SKM-1 treated with dmso at 0.1 percent for 144 hours (cell line): ENCODE measurements around the gene ASIC1.
A peak's percentile ranks its signal among the peaks of the same experiment; 100 is the strongest.

Experiments
- DNase-seq: peaks from one replicate; lab custom pipeline; 2025; ENCODE audit not compliant: unreplicated experiment; lab: John Stamatoyannopoulos, UW

The ASIC1 gene

DNA sequence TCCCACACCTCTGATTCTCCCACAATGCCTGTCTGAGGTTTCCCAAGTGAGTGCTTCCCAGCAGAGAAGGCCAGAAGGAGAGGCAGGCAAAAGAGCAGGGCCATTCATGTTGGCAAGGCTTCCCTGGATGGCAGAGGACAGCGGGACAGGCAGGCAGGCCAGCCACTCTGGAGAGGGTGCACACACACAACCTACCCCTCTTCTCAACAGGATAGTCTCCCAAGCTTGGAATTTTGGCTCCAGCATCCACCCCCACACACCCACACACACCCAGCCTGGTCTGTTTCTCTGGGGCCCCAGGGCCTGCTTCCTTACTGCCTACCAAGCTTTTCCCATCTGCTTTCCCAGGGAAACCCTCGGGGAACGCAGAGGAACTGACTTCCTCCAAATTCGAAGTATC lies 16.7 kb upstream of the ASIC1 start:
- no peak for DNase-seq

DNA sequence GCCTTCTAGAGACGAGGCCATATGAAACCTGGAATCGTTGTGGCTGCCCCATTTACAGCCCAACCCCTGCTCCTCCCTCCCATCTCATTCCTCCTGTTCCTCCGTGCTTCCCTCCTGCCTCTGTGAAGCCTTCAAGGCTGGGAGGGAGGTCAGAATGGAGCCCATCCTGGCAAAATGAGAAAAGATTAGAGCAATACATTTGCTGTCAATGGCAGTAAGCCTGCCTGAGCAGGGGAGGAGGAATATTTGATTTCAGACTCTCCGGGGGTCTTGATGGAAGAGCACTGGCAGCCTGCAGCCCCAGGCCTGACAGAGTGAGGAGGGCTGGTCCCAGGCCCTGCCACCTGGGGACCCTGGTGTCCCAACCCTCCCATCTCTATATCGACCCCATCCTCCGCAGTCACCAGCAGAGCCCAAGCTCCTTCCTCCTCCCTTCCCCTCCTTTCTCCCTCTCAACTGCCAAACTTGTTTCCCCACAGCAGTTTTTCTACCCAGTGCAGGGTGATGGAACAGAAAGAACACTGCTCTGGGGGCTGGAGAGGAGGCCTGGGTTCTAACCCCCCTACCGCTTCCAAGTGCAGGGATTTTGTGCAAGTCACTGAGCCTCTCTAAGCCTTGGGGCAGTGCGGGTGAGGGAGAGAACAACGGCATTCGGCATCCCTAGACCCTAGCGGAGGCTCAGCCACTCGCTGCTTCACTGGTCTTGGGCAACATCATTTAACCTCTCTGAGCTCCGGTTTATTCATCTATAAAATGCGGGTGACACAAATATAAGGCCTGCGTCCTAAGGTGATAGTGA lies 16.1 kb upstream of the ASIC1 start:
- no peak for DNase-seq

DNA sequence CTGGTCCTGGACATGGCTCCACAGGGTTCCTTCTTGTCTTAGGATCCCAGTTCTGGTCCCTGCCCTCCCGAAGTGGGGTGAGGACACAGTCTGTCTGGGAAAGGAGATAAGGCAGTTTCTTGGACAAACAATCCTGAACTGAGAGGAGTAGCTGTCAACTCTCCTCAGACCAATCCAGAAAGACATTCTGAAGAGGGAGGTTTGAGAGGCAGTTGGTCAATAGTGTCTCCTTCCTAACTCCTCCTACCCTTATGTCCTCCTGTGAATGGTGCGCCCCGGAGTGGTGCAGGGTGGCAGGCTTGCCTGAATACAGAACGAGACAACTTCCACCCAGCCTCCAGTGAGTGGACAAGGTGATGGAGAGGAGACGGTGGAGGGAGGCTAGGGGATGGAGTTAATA lies 15.4 kb upstream of the ASIC1 start:
- no peak for DNase-seq

DNA sequence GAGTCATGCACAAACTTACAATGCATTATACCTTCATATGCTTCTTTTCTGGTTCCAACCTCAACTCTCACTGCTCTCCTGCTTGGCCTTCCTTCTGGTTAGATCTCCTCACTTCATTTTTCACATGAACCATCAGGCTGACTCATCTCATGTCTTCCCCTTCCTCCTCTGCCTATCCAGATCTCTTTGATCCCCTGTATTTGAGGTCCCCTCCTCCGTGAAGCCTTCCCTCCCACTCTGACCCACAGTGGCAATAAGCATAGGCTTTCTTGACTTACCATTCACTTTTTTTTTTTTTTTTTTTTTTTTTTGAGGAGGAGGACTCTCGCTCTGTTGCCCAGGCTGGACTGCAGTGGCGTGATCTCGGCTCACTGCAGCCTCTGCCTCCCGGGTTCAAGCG lies 14.7 kb upstream of the ASIC1 start:
- DNase-seq = no peak

GRCh38 chr12:50043308-50043707 lies 14.1 kb upstream of the ASIC1 start:
- DNase-seq = no peak

- DNase-seq = no peak
Observed at GRCh38 chr12:50043854-50044253, 13.5 kb upstream of the ASIC1 start.

DNA sequence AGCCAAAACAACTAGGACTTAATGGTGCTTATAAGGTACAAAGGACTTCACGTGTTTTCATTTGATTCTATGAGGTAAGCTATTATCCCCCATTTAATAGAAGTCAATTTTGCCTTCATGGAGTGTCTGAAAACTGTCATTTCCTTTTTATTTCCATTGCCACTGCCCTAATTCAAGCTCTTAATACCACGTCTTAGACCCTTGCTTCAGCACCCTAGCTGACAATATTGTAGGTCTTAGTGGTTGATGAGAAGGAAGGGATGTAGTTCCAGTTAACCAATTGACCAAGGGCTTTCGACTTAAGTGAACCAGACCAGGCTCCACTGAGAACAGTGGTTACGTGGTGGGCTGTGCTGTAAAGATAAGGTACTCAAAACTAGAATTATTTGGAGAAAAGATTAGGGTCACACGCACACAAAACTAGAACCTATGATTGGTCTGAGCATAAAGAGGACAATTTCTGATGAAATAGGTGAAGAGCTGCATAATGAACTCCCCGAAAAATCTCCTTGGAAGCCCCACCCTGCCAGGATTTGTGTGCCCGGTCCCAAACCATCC lies 9.6 kb upstream of the ASIC1 start:
- DNase-seq = no peak

DNA sequence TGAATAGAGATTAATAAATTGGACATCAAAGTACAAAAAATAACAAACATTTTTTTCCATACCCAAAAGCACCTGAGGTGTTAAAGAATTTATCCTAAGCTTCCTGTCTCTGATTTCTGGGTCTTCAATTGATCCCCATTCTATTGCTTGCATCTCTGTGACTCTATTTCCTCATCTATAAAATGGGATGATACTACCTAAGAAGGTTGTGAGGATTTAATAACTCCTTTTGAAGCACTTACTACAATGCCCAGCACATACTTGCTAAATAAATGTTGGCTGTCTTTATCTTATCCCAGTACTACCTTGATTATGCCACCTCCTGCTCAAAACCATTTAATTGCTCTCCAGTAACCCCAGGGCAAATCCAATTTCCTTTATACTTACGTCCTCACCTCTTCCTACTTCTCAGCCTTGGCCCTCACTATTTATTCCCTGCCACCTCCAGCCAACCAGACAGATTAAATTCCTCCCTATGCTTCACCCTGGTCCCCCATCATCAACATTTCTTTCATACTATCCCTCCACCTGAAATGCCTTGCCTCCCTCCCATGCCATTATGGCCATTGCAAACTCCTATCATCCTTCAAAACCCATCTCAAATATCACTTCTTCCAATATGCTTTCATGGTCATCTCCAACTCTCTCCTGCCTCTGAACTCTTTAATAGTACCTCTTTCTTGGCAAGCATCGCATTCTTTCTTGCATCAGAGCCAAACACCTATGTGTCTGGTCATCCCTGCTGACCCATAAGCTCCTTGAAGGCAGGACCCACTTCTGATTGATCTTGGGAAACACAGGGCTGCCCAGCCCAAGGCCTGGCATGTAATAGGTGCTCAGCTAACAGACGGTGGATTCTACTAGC lies 7.9 kb upstream of the ASIC1 start:
- DNase-seq = no peak

DNA sequence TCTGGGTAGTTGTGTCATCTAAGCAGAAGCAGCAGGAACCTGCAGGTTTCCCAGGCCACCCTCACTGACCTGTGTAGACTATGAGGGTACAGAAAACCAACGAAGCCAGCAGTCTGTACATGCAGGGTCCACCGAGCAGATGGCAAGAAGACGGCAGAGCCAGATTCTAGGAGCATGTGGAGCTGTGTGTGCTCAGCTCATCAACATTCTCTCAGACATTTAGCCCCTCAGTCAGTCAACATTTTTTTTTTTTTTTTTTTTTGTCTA lies 7.3 kb upstream of the ASIC1 start:
- DNase-seq = no peak

DNA sequence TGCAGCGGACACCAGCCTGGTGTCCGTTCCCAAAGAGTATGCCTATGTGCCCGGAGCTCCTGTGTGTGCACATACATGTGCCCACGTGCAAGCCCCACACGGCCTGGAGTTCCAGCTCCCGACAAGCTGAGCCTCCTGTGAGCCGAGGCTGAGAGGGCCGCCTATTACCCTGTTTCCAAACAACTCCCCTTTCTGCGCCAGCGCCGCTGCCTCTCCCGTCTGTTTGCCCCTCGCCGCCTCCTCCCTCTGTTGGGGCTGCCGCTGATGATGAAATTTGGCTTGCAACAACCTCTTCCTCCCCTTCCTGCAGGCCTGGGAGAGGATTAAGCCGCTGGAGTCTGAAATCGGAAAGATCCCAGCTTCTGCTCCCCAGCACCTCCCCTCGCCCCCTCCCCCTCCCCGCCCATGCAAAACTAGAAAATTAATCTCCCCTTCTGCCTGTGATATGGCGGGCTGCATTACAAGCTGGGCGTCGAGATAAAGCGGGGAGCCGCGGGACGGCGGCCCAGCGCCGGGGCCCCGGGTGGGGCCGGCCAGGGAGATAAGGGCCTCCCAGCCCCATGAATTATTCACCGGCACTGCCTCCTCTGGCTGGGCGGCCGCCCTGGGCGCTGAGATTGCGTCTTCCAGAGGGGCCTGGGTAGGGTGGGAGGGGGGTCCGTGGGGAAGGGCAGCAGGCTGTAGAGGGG lies 6.8 kb upstream of the ASIC1 start:
- peak; percentile 21 for DNase-seq

DNA sequence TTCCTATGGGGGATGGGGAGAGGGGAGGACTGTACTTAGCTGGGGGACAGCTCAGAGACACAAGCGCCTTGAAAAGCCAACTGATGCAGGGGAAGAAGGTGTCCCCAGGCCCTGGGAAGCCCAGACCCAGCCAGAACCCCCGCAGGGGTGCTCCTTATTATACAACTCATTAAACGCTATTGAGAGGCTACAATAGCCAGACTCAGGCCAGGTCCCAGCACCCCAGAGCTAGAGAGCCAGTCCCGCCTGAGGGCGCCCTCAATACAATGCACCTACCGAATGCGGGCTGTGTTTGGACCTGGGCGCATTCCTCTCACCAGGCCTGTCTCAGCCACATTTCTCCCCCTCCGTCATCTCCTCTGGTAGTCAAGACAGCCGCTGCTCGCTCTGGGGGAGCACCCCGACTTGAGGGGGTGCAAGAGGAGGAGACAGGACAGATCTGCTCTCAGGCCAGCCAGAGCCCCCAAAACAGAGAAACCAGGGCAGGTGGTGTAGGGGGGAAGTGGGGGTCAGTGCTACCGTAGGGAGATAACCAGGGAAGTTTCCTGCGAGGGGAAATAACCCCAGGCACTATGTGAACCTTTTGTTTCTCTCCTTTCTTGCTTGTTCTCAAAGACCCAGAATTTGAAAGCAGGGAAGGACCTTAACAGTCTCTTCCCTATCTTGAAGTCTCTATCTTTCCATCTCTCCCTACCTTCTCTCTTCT lies 6.1 kb upstream of the ASIC1 start:
- no peak for DNase-seq

DNA sequence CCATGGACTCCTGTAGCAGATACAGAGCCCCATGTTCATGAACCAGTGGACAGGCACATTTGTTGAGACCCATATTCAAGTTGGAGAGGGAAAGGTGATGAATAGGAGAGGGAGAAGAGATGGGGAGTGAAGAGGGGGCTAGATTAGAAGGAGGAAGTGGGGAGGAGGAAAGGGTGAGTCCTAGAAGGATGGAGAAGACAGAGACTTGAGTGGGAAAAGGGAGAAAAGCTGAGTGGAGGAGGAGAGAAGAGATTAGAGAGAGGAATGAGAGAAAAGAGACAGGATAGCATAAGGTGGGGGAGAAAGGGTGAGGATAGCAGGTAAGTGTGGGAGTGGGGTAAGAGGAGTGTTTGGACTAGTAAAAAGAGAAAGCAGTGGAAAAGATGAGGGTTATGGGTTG lies 4.9 kb upstream of the ASIC1 start:
- DNase-seq = no peak

- no peak for DNase-seq
Observed at GRCh38 chr12:50052964-50053363, 4.4 kb upstream of the ASIC1 start.

DNA sequence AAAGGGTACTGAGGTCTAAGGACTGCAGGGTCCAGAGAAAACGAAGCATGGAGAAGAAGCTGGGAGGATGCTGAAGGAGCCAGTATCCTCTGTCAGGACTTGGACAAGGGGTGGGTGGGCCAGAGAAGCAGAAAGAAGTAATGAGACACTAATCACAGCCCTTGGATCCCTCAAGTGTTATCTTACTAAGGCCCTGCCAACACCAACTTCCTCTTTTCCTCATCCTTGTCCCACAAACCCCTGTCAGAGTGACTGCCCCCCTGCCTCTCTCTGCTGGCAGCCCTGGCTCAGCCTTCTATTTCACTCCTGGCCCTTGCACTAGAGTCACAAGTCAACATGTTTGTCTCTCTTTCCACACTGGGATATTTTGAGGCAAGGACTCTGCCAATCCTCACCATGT lies 3.8 kb upstream of the ASIC1 start:
- no peak for DNase-seq

DNA sequence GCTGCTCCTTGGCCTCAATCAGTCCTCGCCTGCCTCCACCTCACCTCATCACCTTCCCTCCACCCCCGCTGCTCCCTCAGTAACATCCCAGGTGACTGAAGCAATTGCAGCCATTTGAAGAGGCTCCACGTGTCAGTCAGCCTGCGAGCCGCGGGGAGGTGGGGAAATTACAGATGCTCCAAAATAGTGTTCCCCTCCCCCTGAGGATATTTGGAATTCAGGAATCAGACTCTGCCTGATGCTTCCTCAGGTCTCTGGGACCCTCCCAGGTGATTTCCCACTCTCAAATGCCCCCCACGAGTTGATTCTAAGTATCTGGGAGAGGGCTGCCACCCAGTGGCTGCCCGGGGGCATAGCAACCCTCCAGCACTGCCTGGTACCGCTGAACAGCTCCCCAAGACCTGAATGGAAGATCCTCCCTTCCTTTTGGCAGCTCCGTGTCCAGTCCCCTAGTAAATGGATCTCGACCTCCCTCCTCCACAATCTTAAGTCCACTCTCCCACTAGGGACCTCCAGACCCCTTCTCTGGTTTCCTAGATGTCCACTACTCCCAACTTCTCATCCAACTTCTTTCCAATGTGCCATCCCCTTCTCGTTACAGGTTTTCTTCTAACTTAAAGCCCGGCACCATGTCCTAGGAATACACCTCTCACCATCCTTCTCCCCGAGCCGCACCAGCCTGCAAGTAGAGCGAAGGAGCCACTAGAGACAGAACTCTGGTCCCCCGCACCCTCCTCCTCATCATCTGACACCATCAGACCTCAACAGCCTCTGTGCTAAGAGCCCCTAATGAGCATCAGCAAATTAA lies 1.4 kb upstream of the ASIC1 start:
- DNase-seq = no peak

DNA sequence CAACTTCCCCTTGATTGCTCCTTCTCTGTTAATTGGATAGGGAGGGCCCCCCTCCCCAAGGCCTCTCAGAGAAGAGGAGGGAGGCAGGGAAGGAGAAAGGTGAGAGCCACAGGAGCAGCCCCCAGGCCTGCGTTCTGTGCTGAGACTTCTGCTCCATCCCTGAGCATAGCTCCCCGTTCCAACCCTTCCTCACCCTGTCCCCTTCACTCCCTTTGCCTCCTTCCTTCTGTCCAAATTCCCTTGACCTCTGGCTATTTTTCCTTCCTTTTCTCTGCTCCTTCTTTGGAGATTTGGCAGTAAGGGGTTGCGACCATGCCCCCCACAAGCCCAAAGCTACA lies 788 bp upstream of the ASIC1 start:
- DNase-seq = no peak

DNA sequence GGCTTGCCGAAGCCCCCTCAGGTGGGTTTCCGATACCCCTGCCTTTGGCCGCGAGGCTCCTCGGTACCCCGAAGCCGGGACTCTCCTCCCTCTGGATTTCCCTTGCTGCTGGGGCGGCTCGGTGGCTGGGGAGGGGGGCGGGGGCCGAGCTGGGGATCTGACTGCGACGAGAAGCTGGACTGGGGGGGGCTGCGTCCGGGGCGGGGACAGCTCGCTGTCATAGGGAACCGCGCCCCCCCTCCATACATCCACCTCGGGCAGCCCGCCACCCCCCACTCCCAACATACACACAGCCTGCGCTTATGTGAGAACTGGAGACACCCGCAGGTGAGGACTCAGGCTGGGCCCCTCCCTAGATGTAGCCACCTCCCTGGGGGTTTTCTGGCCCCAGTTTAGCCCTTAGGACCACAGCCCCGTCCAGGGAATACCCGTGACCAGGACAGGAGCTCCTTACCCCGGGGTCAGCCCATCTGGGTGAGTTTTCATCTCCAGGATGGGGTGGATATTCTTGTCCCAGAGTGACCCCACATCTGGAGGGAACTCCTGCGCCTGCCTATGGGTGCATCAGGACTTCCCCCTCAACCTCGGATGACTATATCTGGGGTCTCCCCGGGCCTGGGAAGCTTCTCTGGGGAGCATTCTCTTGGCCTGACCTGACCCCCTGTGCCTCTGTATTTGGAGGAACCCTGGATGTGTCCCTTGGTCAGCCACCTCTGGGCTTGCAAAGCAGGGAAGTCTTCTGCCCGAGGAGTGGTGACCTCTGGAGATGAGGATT lies 687 bp downstream of the ASIC1 start:
- no peak for DNase-seq

DNA sequence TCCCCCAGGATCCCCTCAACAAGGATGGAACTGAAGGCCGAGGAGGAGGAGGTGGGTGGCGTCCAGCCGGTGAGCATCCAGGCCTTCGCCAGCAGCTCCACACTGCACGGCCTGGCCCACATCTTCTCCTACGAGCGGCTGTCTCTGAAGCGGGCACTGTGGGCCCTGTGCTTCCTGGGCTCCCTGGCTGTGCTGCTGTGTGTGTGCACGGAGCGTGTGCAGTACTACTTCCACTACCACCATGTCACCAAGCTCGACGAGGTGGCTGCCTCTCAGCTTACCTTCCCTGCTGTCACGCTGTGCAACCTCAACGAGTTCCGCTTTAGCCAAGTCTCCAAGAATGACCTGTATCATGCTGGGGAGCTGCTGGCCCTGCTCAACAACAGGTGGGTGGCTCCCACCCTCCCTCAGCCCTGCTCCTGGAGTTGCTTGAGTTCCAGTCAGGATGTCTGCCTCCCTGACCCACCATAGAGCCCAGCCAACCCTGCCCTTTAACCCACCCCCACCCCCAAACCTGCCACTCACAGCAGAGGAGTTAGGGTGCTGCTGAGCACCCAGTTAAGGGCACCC lies 1.4 kb downstream of the ASIC1 start:
- DNase-seq = no peak

- DNase-seq = no peak
Observed at GRCh38 chr12:50059440-50060119, 2.2 kb downstream of the ASIC1 start.
